Esophagus squamous epithelium (tissue), 4 donors: ENCODE results near the gene SYNGR2.
A peak's percentile ranks its signal among the peaks of the same experiment; 100 is the strongest.

Source experiments
- POLR2A ChIP-seq, 4 donors: fragments of 450-650 bp; IDR thresholded peaks; one replicate each; pipeline ENCODE4 v1.6.1; 2017; ENCODE audit warnings: antibody characterized with exemption in 4 of 4, mild to moderate bottlenecking in 4 of 4, moderate library complexity in 3 of 4
- TF ChIP-seq, protein P1 (sequence below), 6 experiments: fragments of 450-650 bp in 4 of 6; fragments of 200-600 bp in 2 of 6; sonication (generic) in 2 of 6; IDR thresholded peaks; one replicate each; pipeline ENCODE4 v1.5.1; 2016 to 2019; ENCODE audit warnings: antibody characterized with exemption in 6 of 6, mild to moderate bottlenecking in 4 of 6, moderate library complexity in 4 of 6

DNA sequence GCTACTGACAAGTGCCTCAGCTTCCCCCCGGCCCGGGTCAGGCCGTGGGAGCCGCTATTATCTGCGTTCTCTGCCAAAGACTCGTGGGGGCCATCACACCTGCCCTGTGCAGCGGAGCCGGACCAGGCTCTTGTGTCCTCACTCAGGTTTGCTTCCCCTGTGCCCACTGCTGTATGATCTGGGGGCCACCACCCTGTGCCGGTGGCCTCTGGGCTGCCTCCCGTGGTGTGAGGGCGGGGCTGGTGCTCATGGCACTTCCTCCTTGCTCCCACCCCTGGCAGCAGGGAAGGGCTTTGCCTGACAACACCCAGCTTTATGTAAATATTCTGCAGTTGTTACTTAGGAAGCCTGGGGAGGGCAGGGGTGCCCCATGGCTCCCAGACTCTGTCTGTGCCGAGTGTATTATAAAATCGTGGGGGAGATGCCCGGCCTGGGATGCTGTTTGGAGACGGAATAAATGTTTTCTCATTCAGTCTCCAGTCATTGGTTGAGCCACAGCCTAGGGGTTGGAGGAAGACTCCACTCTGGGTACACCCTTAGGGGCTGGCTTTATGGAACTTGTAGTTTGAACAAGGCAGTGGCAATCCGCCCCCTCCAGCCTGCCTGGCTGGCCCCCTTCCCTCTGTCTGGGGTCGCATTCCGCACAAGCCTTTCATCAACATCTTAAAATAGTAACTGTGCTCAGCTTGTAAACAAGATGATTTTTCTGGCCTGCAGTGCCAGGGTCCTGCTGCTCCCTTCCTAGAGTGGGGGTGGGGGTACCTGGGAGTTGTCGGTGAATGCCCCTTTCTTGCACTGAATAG, 4.1 kb downstream of the SYNGR2 start:
- peak in 1 of 4 donors; percentile 37 for TF ChIP-seq POLR2A (IDR thresholded peaks at IDR 0.05)
- TF ChIP-seq, protein P1, sequence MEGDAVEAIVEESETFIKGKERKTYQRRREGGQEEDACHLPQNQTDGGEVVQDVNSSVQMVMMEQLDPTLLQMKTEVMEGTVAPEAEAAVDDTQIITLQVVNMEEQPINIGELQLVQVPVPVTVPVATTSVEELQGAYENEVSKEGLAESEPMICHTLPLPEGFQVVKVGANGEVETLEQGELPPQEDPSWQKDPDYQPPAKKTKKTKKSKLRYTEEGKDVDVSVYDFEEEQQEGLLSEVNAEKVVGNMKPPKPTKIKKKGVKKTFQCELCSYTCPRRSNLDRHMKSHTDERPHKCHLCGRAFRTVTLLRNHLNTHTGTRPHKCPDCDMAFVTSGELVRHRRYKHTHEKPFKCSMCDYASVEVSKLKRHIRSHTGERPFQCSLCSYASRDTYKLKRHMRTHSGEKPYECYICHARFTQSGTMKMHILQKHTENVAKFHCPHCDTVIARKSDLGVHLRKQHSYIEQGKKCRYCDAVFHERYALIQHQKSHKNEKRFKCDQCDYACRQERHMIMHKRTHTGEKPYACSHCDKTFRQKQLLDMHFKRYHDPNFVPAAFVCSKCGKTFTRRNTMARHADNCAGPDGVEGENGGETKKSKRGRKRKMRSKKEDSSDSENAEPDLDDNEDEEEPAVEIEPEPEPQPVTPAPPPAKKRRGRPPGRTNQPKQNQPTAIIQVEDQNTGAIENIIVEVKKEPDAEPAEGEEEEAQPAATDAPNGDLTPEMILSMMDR (IDR thresholded peaks at IDR 0.05), result no peak
